Lower leg skin (tissue), 3 donors: ENCODE measurements around the gene SNTG2.

Source experiments
- POLR2A ChIP-seq, 2 donors: fragments of 450-650 bp; IDR thresholded peaks; one replicate each; pipeline ENCODE4 v1.6.1; 2016 to 2017; ENCODE audit warnings: antibody characterized with exemption in 2 of 2, mild to moderate bottlenecking in 1 of 2, moderate library complexity in 1 of 2
- TF ChIP-seq, protein P1 (sequence below), 3 donors: fragments of 450-650 bp; IDR thresholded peaks; one replicate each; pipeline ENCODE4 v1.5.1; 2016; ENCODE audit warnings: antibody characterized with exemption in 3 of 3, mild to moderate bottlenecking in 3 of 3, moderate library complexity in 2 of 3

DNA sequence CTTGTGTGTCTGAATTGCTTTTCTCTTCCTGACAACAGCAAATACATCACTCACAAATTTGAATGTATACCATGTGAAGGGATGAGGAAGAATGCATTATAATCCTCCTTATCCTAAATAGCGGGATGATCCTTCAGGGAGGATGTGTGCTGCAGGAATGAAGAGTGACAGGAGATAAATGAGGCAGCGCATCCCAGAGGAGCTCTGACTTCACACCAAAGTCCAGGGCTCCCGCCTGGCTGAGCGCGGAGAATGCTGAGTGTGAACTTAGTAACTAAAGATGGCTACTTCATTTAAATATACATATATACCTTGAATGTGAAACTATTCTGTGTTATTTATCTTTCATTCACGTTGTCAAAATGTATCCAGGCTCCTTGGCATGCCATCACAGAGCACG is 317.4 kb downstream of the SNTG2 start:
- no peak for TF ChIP-seq POLR2A (IDR thresholded peaks at IDR 0.05)
- TF ChIP-seq, protein P1, sequence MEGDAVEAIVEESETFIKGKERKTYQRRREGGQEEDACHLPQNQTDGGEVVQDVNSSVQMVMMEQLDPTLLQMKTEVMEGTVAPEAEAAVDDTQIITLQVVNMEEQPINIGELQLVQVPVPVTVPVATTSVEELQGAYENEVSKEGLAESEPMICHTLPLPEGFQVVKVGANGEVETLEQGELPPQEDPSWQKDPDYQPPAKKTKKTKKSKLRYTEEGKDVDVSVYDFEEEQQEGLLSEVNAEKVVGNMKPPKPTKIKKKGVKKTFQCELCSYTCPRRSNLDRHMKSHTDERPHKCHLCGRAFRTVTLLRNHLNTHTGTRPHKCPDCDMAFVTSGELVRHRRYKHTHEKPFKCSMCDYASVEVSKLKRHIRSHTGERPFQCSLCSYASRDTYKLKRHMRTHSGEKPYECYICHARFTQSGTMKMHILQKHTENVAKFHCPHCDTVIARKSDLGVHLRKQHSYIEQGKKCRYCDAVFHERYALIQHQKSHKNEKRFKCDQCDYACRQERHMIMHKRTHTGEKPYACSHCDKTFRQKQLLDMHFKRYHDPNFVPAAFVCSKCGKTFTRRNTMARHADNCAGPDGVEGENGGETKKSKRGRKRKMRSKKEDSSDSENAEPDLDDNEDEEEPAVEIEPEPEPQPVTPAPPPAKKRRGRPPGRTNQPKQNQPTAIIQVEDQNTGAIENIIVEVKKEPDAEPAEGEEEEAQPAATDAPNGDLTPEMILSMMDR (IDR thresholded peaks at IDR 0.05): no peak
